K562 (cell line): ENCODE results near the gene SLC22A23. TPM values are rescaled to one million over a fixed set of nuclear protein-coding genes. Genes with fewer than 3 reads are reported as not detected.

Experiments
- CBX8 ChIP-seq: fragments of 200-600 bp; sonication (generic); IDR thresholded peaks from 2 replicates; pipeline ENCODE4 v1.6.1; 2012; ENCODE audit warnings: borderline replicate concordance, mixed run types, low read depth, mild to moderate bottlenecking, moderate library complexity, mixed read lengths, low read length, control low read depth, inconsistent platforms; ENCODE audit not compliant: poor library complexity, severe bottlenecking; ENCODE audit errors: extremely low read depth
- HDAC8 ChIP-seq: fragments of 450-650 bp; IDR thresholded peaks from 2 replicates; pipeline ENCODE4 v1.6.1; 2016; ENCODE audit warnings: mild to moderate bottlenecking, missing genetic modification characterization, moderate library complexity, missing compliant biosample characterization
- PCBP1 ChIP-seq: fragments of 200-400 bp; formaldehyde crosslinking; IDR thresholded peaks from 2 replicates; pipeline ENCODE4 v1.6.1; 2018; ENCODE audit warnings: mild to moderate bottlenecking, low read depth, low read length; ENCODE audit not compliant: poor library complexity, severe bottlenecking
- TCF7 ChIP-seq: sonication (generic); IDR thresholded peaks from 2 replicates; pipeline ENCODE4 v1.6.1; 2016; ENCODE audit warnings: antibody characterized with exemption, borderline replicate concordance
- VEZF1 ChIP-seq: fragments of 200-800 bp; sonication (Bioruptor generic); IDR thresholded peaks from 2 replicates; pipeline ENCODE4 v1.6.1; 2017; ENCODE audit warnings: missing genetic modification characterization, missing compliant biosample characterization
- ZNF347 ChIP-seq: fragments of 450-650 bp; formaldehyde crosslinking; IDR thresholded peaks from 2 replicates; pipeline ENCODE4 v1.4.0; 2020; ENCODE audit warnings: low read depth, mild to moderate bottlenecking, moderate library complexity
- ZNF589 ChIP-seq: fragments of 200-800 bp; sonication (Bioruptor generic); IDR thresholded peaks from 2 replicates; pipeline ENCODE4 v1.6.1; 2016; ENCODE audit warnings: low read depth, missing genetic modification characterization, missing compliant biosample characterization
- polyA plus RNA-seq, 8 experiments: library from polyadenylated mRNA; depleted of rRNA in 4 of 8; stranded (reverse) in 5 of 8; unstranded in 3 of 8; fragments of >200 nt; fragmentation: Nextera tagmentation in 2 of 8; fragmentation: Illumina TruSeq in 1 of 8; extraction: Ambion mirVana in 2 of 8; extraction: Trizol in 1 of 8; gene quantifications; 2 replicates each; pipeline versions ENCODE4 v1.2.1 to v1.2.3, GENCODE V29; 2011 to 2014; ENCODE audit warnings: inconsistent platforms in 1 of 8, missing spikeins in 1 of 8
- total RNA-seq, 7 experiments: library from RNA; depleted of rRNA in 6 of 7; stranded (reverse); fragments of >200 nt in 6 of 7; fragmentation: Illumina TruSeq in 2 of 7; extraction: Trizol in 2 of 7; gene quantifications; 2 replicates each; pipeline versions ENCODE4 v1.2.1 to v1.2.3, GENCODE V29; 2011 to 2021; ENCODE audit warnings: low replicate concordance in 1 of 7
- TF ChIP-seq, protein P1 (sequence below), 2 experiments: fragments of 200-800 bp in 1 of 2; sonication (Bioruptor generic) in 1 of 2; sonication (generic) in 1 of 2; formaldehyde crosslinking in 1 of 2; IDR thresholded peaks in 1 of 2; conservative IDR thresholded peaks in 1 of 2; 2 replicates each; pipeline versions ENCODE4 v1.5.0 to v1.6.1; 2016 to 2020; ENCODE audit warnings: missing compliant biosample characterization in 1 of 2, missing genetic modification characterization in 1 of 2, missing genetic modification reagents in 1 of 2
- TF ChIP-seq, protein P2 (sequence below): fragments of 250-450 bp; sonication (Bioruptor Pico); IDR thresholded peaks from 2 replicates; pipeline ENCODE4 v1.6.1; 2021; ENCODE audit warnings: mild to moderate bottlenecking
- TF ChIP-seq, protein P3 (sequence below): sonication (generic); formaldehyde crosslinking; IDR thresholded peaks from 2 replicates; pipeline ENCODE4 v1.8.0; 2022; ENCODE audit warnings: mild to moderate bottlenecking, missing genetic modification reagents, borderline replicate concordance
- TF ChIP-seq, protein P4 (sequence below): fragments of 450-650 bp; IDR thresholded peaks from 2 replicates; pipeline ENCODE4 v1.6.1; 2016; ENCODE audit warnings: missing biosample characterization, missing genetic modification characterization

The SLC22A23 gene
- total and polyA plus RNA-seq, 9 of the 15 experiments (the other 6 are each of a cell fraction or from before 2014, with no cell fraction given): 0.30 to 8.7 (median 2.5) TPM

GRCh38 chr6:3390698-3391097, 66.2 kb downstream of the SLC22A23 start (continued):
- TF ChIP-seq, protein P1, sequence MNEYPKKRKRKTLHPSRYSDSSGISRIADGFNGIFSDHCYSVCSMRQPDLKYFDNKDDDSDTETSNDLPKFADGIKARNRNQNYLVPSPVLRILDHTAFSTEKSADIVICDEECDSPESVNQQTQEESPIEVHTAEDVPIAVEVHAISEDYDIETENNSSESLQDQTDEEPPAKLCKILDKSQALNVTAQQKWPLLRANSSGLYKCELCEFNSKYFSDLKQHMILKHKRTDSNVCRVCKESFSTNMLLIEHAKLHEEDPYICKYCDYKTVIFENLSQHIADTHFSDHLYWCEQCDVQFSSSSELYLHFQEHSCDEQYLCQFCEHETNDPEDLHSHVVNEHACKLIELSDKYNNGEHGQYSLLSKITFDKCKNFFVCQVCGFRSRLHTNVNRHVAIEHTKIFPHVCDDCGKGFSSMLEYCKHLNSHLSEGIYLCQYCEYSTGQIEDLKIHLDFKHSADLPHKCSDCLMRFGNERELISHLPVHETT (CRISPR knock-in tag; conservative IDR thresholded peaks at IDR 0.05 in 1 of 2, IDR thresholded peaks at IDR 0.05 in 1 of 2): peak in 1 of 2 experiments; percentile 69; a peak in 2 of 4 replicates
- no peak for TF ChIP-seq PCBP1
- no peak for TF ChIP-seq TCF7
- TF ChIP-seq, protein P2, sequence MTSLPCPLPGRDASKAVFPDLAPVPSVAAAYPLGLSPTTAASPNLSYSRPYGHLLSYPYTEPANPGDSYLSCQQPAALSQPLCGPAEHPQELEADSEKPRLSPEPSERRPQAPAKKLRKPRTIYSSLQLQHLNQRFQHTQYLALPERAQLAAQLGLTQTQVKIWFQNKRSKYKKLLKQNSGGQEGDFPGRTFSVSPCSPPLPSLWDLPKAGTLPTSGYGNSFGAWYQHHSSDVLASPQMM: no peak
- TF ChIP-seq, protein P3, sequence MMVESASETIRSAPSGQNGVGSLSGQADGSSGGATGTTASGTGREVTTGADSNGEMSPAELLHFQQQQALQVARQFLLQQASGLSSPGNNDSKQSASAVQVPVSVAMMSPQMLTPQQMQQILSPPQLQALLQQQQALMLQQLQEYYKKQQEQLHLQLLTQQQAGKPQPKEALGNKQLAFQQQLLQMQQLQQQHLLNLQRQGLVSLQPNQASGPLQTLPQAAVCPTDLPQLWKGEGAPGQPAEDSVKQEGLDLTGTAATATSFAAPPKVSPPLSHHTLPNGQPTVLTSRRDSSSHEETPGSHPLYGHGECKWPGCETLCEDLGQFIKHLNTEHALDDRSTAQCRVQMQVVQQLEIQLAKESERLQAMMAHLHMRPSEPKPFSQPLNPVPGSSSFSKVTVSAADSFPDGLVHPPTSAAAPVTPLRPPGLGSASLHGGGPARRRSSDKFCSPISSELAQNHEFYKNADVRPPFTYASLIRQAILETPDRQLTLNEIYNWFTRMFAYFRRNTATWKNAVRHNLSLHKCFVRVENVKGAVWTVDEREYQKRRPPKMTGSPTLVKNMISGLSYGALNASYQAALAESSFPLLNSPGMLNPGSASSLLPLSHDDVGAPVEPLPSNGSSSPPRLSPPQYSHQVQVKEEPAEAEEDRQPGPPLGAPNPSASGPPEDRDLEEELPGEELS (CRISPR knock-in tag): no peak
- TF ChIP-seq VEZF1: 0 out of 2 replicates have a peak, but pooled peaks have one; percentile 14
- TF ChIP-seq CBX8: no peak
- TF ChIP-seq, protein P4, sequence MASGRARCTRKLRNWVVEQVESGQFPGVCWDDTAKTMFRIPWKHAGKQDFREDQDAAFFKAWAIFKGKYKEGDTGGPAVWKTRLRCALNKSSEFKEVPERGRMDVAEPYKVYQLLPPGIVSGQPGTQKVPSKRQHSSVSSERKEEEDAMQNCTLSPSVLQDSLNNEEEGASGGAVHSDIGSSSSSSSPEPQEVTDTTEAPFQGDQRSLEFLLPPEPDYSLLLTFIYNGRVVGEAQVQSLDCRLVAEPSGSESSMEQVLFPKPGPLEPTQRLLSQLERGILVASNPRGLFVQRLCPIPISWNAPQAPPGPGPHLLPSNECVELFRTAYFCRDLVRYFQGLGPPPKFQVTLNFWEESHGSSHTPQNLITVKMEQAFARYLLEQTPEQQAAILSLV: no peak
- no peak for TF ChIP-seq ZNF589 (CRISPR knock-in tag)
- no peak for TF ChIP-seq HDAC8
- no peak for TF ChIP-seq ZNF347 (CRISPR knock-in tag)
